Right cardiac atrium (tissue), 5 donors: ENCODE results near the gene ETV1. TPM values are rescaled to one million over a fixed set of nuclear protein-coding genes. Genes with fewer than 3 reads are reported as not detected.
A peak's percentile ranks its signal among the peaks of the same experiment; 100 is the strongest.

ENCODE experiments used
- ATAC-seq, 2 donors: fragments of 200-7000 bp; cut with Tn5 transposase; one replicate each; pipeline versions ENCODE4 v1.8.0 to v1.9.1; 2020; ENCODE audit warnings: moderate library complexity in 2 of 2, mild to moderate bottlenecking in 1 of 2
- DNase-seq, 3 donors: peaks; one replicate each; pipeline ENCODE4 v3.0.0-alpha.2; 2020
- H3K27ac ChIP-seq: one replicate; pipeline ENCODE4 v1.5.1; 2013; ENCODE audit warnings: mild to moderate bottlenecking, low read length, control low read depth, moderate library complexity
- H3K27me3 ChIP-seq: one replicate; pipeline ENCODE4 v1.6.1; 2013; ENCODE audit not compliant: control insufficient read depth, insufficient read depth
- H3K4me1 ChIP-seq: one replicate; pipeline ENCODE4 v1.6.1; 2013; ENCODE audit warnings: low read length; ENCODE audit not compliant: control insufficient read depth, insufficient read depth
- H3K4me3 ChIP-seq: one replicate; pipeline ENCODE4 v1.5.1; 2013; ENCODE audit warnings: low read length, control low read depth
- H3K9me3 ChIP-seq: one replicate; pipeline ENCODE4 v1.6.1; 2013; ENCODE audit warnings: low read length; ENCODE audit not compliant: control insufficient read depth
- WGBS: extraction: QIAGEN DNeasy Blood & Tissue Kit; methylation state at CpG from one replicate; pipeline ENCODE4 v1.1.7; 2013; 5-methylcytosine and 5-hydroxymethylcytosine counted together
- intact Hi-C, 4 donors: fragments of 100-400 bp; cut with DNase I; formaldehyde crosslinking; loops; one replicate each; pipeline versions ENCODE4 v1.11.0 to v1.14.0; 2022 to 2023
- polyA plus RNA-seq: library from polyadenylated mRNA; stranded (reverse); fragments of 200-250 nt; gene quantifications from one replicate; pipeline ENCODE4 v1.2.3, GENCODE V29; 2013
- total RNA-seq, 4 donors: library from RNA; stranded (reverse); fragmentation: NEBNext Ultra II Directional; extraction: Animal tissue kit (Norgen Biotek cat#: 25700); gene quantifications; one replicate each; pipeline ENCODE4 v1.2.1, GENCODE V29; 2021
- donor health status: healthy with polysubstance abuse.
- donor health status: DM: no; HTN: yes; CAD: no.
- donor health status: DM: no; HTN: no; CAD: no.
- donor health status: DM: no; HTN: yes; CAD: no; lungs with severe emphysema.
- donor health status: DM: yes; HTN: yes; CAD: no.

Gene ETV1
- total and polyA plus RNA-seq, 5 donors = 12.9 to 47.5 (median 36.3) TPM

- 85% methylated on average over 3 of the region's 3 CpGs for WGBS
- ATAC-seq = no peak
These were observed 11.7 kb upstream of the ETV1 start for GRCh38 chr7:14001139-14001538.

GRCh38 chr7:14000247-14000646 lies 10.8 kb upstream of the ETV1 start:
- no peak overlapping the region for H3K27ac ChIP-seq
- no peaks in the 10 kb centered on the region for H3K27me3 ChIP-seq
- no peak for ATAC-seq
- H3K4me1 ChIP-seq = no peaks in the 10 kb centered on the region
- DNase-seq = no peak
- WGBS = 78% methylated on average over 1 of the region's 1 CpG
- no peaks in the 10 kb centered on the region for H3K9me3 ChIP-seq
- intact Hi-C loops = loop anchor here in 1 of 4 donors (10.0 kb wide), 1 partner anchor 65 kb away; no protein-coding TSS in a partner anchor
- no peak overlapping the region for H3K4me3 ChIP-seq

More at GRCh38 chr7:14001139-14001538, 11.7 kb upstream of the ETV1 start:
- no peaks in the 10 kb centered on the region for H3K9me3 ChIP-seq
- no peak for DNase-seq
- intact Hi-C loops = loop anchor here in 1 of 4 donors (10.0 kb wide), 1 partner anchor 64 kb away; no protein-coding TSS in a partner anchor
- H3K27ac ChIP-seq = no peak overlapping the region
- H3K4me3 ChIP-seq = no peak overlapping the region
- H3K4me1 ChIP-seq = no peaks in the 10 kb centered on the region
- H3K27me3 ChIP-seq = no peaks in the 10 kb centered on the region

- H3K4me1 ChIP-seq = no peaks in the 10 kb centered on the region
- DNase-seq (no peak), ATAC-seq (no peak)
- no peak overlapping the region for H3K27ac ChIP-seq
- intact Hi-C loops = no loop called here
- H3K9me3 ChIP-seq = no peaks in the 10 kb centered on the region
- no peaks in the 10 kb centered on the region for H3K27me3 ChIP-seq
- 77% methylated on average over 5 of the region's 5 CpGs for WGBS
- no peak overlapping the region for H3K4me3 ChIP-seq
These were observed 9.4 kb upstream of the ETV1 start for GRCh38 chr7:13998866-13999265.

- WGBS = 30% methylated on average over 1 of the region's 1 CpG
- Histone ChIP-seq H3K27ac (peak overlapping the region; percentile 98), H3K27me3 (no peaks in the 10 kb centered on the region), H3K4me3 (peak overlapping the region; percentile 47), H3K9me3 (no peaks in the 10 kb centered on the region), H3K4me1 (no peaks in the 10 kb centered on the region)
- ATAC-seq = no peak
- no peak for DNase-seq
- intact Hi-C loops = no loop called here
These were observed 3.1 kb upstream of the ETV1 start for GRCh38 chr7:13992596-13992964.

GRCh38 chr7:13991791-13992595 lies 2.5 kb upstream of the ETV1 start:
- DNase-seq (no peak), ATAC-seq (no peak)
- 37% methylated on average over 12 of the region's 12 CpGs for WGBS
- intact Hi-C loops = no loop called here
- no peaks in the 10 kb centered on the region for H3K9me3 ChIP-seq
- H3K27me3 ChIP-seq = no peaks in the 10 kb centered on the region
- peak overlapping the region; percentile 47 for H3K4me3 ChIP-seq
- no peaks in the 10 kb centered on the region for H3K4me1 ChIP-seq
- H3K27ac ChIP-seq = peak overlapping the region; percentile 98

GRCh38 chr7:13990984-13991790 lies 1.7 kb upstream of the ETV1 start:
- H3K4me1 ChIP-seq = no peaks in the 10 kb centered on the region
- peak; percentile 99 for ATAC-seq
- WGBS = under 1% methylated on average over 38 of the region's 38 CpGs
- intact Hi-C loops = no loop called here
- peak overlapping the region; percentile 91 for H3K27ac ChIP-seq
- peak; percentile 98 for DNase-seq
- no peaks in the 10 kb centered on the region for H3K27me3 ChIP-seq
- H3K9me3 ChIP-seq = no peaks in the 10 kb centered on the region
- H3K4me3 ChIP-seq = peak overlapping the region; percentile 56

GRCh38 chr7:13990319-13990983 lies 985 bp upstream of the ETV1 start:
- peak; percentile 51 to 76 (median 74) for DNase-seq
- intact Hi-C loops = no loop called here
- Histone ChIP-seq H3K4me3 (peak overlapping the region; percentile 56), H3K4me1 (no peaks in the 10 kb centered on the region), H3K27me3 (no peaks in the 10 kb centered on the region), H3K9me3 (no peaks in the 10 kb centered on the region), H3K27ac (peak overlapping the region; percentile 72)
- WGBS = under 1% methylated on average over 24 of the region's 24 CpGs
- peak; percentile 63 to 64 for ATAC-seq

- Histone ChIP-seq H3K4me1 (no peaks in the 10 kb centered on the region), H3K9me3 (no peaks in the 10 kb centered on the region), H3K4me3 (peak overlapping the region; percentile 56), H3K27me3 (no peaks in the 10 kb centered on the region), H3K27ac (peak overlapping the region; percentile 72)
- ATAC-seq (peak; percentile 4 to 13), DNase-seq (no peak)
- intact Hi-C loops = loop anchor here in 1 of 4 donors (5.0 kb wide), 1 partner anchor 467 kb away; no protein-coding TSS in a partner anchor
- under 1% methylated on average over 13 of the region's 13 CpGs for WGBS
These were observed 461 bp upstream of the ETV1 start for GRCh38 chr7:13989949-13990305.

GRCh38 chr7:13988731-13989125 lies 738 bp downstream of the ETV1 start:
- no peak for DNase-seq
- Histone ChIP-seq H3K4me1 (no peaks in the 10 kb centered on the region), H3K4me3 (peak overlapping the region; percentile 56), H3K27me3 (no peaks in the 10 kb centered on the region), H3K27ac (peak overlapping the region; percentile 72), H3K9me3 (no peaks in the 10 kb centered on the region)
- WGBS = 2% methylated on average over 5 of the region's 5 CpGs
- intact Hi-C loops = loop anchor here in 1 of 4 donors (5.0 kb wide), 1 partner anchor 469 kb away; no protein-coding TSS in a partner anchor
- no peak for ATAC-seq

GRCh38 chr7:13988065-13988464 lies 1.4 kb downstream of the ETV1 start:
- WGBS = 25% methylated on average over 8 of the region's 8 CpGs
- Histone ChIP-seq H3K27me3 (no peaks in the 10 kb centered on the region), H3K27ac (no peak overlapping the region), H3K9me3 (no peaks in the 10 kb centered on the region), H3K4me3 (peak overlapping the region; percentile 56), H3K4me1 (no peaks in the 10 kb centered on the region)
- intact Hi-C loops = loop anchor here in 1 of 4 donors (5.0 kb wide), 1 partner anchor 469 kb away; no protein-coding TSS in a partner anchor
- ATAC-seq (no peak), DNase-seq (no peak)
